ENCODE measurements around the gene PTK7. TPM values are rescaled to one million over a fixed set of nuclear protein-coding genes. Genes with fewer than 3 reads are reported as not detected.
"Not testable (repeated sequence)": the region's sequence is repeated elsewhere in the genome, so short reads cannot be mapped to it uniquely, and the experiment has no call there.

The PTK7 gene
- total and polyA plus RNA-seq, 2 experiments from 2014 or later: 75.8 to 115 TPM

DNA sequence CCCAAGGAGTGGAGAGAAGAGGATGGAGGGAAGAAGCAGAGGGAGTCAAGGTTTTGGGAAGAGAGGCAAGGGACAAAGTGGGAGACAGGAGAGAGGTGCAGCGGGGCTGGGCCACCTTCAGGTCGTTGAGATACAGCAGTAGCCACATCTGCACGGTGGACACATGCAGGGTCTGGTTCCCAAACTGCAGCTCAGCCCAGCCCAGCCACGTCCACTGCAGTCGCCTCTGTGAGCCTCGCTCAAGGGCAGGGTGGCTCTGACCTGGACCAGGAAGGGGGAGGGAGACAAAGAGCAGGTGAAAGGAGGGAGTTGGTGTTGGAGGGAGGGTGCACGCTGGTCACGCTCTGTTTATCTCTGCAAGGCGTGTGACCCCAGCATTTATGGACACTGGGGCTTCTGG, 37.4 kb upstream of the PTK7 start:
- H3K27ac ChIP-seq: no peak overlapping the region
- no peak overlapping the region for H3K4me3 ChIP-seq
- H3K9me3 ChIP-seq (ENCODE audit: low read depth): no peaks in the 10 kb centered on the region
- DNase-seq (ENCODE audit: low read depth in 1 of 2, low spot score in 1 of 2): no peak
- peaks cover 55% of the 10 kb centered on the region for H3K36me3 ChIP-seq
- no peaks in the 10 kb centered on the region for H3K4me1 ChIP-seq (ENCODE audit: low read depth)
- TF ChIP-seq, protein P1, sequence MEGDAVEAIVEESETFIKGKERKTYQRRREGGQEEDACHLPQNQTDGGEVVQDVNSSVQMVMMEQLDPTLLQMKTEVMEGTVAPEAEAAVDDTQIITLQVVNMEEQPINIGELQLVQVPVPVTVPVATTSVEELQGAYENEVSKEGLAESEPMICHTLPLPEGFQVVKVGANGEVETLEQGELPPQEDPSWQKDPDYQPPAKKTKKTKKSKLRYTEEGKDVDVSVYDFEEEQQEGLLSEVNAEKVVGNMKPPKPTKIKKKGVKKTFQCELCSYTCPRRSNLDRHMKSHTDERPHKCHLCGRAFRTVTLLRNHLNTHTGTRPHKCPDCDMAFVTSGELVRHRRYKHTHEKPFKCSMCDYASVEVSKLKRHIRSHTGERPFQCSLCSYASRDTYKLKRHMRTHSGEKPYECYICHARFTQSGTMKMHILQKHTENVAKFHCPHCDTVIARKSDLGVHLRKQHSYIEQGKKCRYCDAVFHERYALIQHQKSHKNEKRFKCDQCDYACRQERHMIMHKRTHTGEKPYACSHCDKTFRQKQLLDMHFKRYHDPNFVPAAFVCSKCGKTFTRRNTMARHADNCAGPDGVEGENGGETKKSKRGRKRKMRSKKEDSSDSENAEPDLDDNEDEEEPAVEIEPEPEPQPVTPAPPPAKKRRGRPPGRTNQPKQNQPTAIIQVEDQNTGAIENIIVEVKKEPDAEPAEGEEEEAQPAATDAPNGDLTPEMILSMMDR (IDR thresholded peaks at IDR 0.05; ENCODE audit: low read depth, low read length): no peak
- H3K27me3 ChIP-seq: no peaks in the 10 kb centered on the region

DNA sequence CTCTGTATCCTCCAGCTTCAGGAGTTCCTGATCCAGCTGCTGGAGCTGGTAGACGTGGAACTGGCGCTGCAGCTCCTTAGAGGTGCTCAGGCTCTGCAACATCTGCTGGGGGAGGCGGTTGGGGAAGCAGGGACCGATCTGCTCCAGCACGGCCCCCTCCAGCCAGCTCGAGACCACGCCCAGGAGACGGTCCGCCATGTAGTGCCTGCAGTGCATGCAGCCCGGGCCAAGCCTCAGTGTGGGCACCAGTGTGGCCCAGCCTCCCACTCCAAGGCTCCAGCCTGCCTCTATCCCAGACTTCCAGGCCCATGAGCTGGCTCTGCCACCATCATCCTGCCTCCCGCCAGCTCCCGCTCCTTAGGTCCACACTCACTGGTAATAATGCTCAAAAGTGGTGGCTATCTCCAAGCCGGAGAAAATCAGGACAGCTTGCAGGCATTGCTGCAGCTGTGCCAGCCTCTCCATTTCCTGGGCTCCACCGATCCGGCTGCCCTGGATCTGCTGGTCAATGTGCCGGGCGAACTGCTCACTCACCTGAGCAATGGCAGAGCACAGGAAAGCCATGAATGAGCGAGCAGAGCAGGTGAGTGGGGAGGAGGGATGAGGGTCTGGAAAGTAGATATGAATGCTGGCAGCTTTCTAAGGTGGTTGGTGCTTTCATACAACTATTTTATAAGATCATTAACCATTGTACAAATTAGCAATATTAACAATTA, 35.4 kb upstream of the PTK7 start:
- no peak overlapping the region for H3K27ac ChIP-seq
- no peaks in the 10 kb centered on the region for H3K4me1 ChIP-seq (ENCODE audit: low read depth)
- TF ChIP-seq, protein P1 (IDR thresholded peaks at IDR 0.05; ENCODE audit: low read depth, low read length): no peak
- no peak overlapping the region for H3K4me3 ChIP-seq
- no peaks in the 10 kb centered on the region for H3K27me3 ChIP-seq
- no peaks in the 10 kb centered on the region for H3K9me3 ChIP-seq (ENCODE audit: low read depth)
- no peak for DNase-seq (ENCODE audit: low read depth in 1 of 2, low spot score in 1 of 2)
- peaks cover 60% of the 10 kb centered on the region for H3K36me3 ChIP-seq

DNA sequence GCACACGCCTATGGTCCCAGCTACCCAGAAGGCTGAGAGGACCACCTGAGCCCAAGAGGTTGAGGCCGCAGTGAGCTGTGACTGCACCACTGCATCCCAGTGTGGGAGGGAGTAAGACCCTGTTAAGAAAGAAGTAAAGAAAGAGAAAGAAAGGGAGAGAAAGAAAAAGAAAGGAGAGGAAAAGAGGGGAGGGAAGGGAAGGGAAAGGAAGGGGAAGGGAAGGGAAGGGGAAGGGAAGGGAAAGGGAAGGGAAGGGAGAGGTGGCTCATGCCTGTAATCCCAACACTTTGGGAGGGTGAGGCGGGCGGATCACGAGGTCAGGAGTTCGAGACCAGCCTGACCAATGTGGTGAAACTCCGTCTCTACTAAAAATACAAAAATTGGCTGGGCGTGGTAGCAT, 34.6 kb upstream of the PTK7 start:
- H3K36me3 ChIP-seq: peaks cover 67% of the 10 kb centered on the region
- not testable (repeated sequence) for H3K4me3 ChIP-seq; H3K27ac ChIP-seq; DNase-seq (ENCODE audit: low read depth in 1 of 2, low spot score in 1 of 2); H3K9me3 ChIP-seq (ENCODE audit: low read depth); H3K4me1 ChIP-seq (ENCODE audit: low read depth); H3K27me3 ChIP-seq

DNA sequence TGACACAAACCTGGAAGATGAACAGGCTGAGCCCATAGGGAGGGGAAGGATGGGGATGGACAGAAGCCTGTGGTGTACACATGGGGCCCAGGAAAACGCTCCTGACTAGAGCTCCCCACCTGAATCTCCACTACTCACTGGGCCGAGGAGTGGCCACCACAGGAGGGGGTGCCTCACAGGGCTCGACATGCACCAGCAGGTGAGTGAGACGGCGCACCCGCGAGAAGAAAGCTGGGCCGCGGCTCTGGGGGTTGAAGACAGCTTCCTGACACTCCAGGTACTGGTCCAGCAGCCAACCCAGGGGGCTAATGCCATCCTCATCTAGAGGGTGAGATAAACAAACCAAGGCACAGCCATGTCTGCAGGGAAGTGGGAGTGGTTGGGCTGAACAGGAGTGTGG, 32.8 kb upstream of the PTK7 start:
- Histone ChIP-seq H3K36me3 (peaks cover 62% of the 10 kb centered on the region), H3K4me1 (ENCODE audit: low read depth) (no peaks in the 10 kb centered on the region), H3K27ac (no peak overlapping the region), H3K27me3 (no peaks in the 10 kb centered on the region), H3K4me3 (no peak overlapping the region), H3K9me3 (ENCODE audit: low read depth) (no peaks in the 10 kb centered on the region)
- DNase-seq (ENCODE audit: low read depth in 1 of 2, low spot score in 1 of 2): no peak
- TF ChIP-seq, protein P1 (IDR thresholded peaks at IDR 0.05; ENCODE audit: low read depth, low read length): no peak

DNA sequence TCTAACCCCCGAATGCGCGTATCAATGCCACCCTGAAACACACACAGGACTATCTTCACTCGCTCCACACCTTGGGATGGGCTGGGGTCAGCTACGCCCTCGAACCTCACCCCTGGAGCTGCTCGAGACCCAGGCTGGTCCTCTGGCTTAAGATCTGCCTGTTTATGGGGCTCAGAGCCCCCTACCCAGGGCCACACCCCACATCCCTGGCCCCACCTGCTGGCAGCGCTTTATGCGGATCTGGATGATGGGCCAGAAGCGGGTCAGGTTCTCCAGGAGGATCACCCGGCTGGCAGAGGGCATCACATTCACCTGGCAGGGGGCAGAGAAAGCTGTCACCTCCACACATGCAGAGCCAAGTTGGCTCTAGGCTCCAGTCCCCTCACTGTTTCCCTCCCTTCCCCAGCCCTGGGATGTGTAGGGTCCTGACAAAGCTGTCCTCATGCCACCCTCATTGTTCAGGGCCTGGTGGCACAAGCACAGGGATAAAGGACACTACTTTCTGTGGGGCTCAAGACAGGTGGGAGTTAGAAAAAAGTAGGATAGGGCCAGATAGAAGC, 30.7 kb upstream of the PTK7 start:
- DNase-seq (ENCODE audit: low read depth in 1 of 2, low spot score in 1 of 2): no peak
- TF ChIP-seq, protein P1 (IDR thresholded peaks at IDR 0.05; ENCODE audit: low read depth, low read length): no peak
- peaks cover 69% of the 10 kb centered on the region for H3K36me3 ChIP-seq
- no peak overlapping the region for H3K27ac ChIP-seq
- no peaks in the 10 kb centered on the region for H3K4me1 ChIP-seq (ENCODE audit: low read depth)
- H3K27me3 ChIP-seq: no peaks in the 10 kb centered on the region
- H3K4me3 ChIP-seq: no peak overlapping the region
- no peaks in the 10 kb centered on the region for H3K9me3 ChIP-seq (ENCODE audit: low read depth)

DNA sequence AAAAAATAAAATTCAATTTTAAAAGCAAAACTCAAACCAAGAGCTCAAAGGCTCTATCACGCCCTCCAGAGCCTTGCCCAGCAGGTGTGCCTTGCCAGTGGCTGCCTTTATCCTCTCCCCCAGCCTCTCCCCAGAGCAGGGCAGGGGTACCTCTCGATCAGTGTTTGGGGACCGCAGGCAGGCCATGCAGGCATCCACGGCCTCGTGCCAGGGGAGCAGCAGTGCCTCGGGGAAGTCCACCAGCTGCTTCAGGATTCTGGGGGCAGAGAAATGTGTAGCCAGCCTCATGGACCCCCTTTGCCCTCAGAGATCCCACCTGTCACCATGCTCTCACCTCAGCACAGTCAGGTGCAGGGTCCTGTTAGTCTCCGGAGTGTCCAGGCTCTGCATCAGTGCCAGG, 28.1 kb upstream of the PTK7 start:
- Histone ChIP-seq H3K27me3 (no peaks in the 10 kb centered on the region), H3K4me1 (ENCODE audit: low read depth) (peaks cover 11% of the 10 kb centered on the region), H3K4me3 (no peak overlapping the region), H3K9me3 (ENCODE audit: low read depth) (no peaks in the 10 kb centered on the region), H3K27ac (no peak overlapping the region), H3K36me3 (peaks cover 55% of the 10 kb centered on the region)
- DNase-seq (ENCODE audit: low read depth in 1 of 2, low spot score in 1 of 2): no peak
- TF ChIP-seq, protein P1 (IDR thresholded peaks at IDR 0.05; ENCODE audit: low read depth, low read length): no peak
